Panc1 (cell line): ENCODE measurements around the gene ZNF324. TPM values are rescaled to one million over a fixed set of nuclear protein-coding genes. Genes with fewer than 3 reads are reported as not detected.

Experiments
- ATAC-seq: fragments of 200-7000 bp; cut with Tn5 transposase; 2 replicates; pipeline ENCODE4 v1.9.1; 2020; ENCODE audit warnings: mild to moderate bottlenecking, moderate library complexity
- BruUV-seq: library from RNA; stranded (reverse); fragments of 400-500 nt; replicated peaks from 2 replicates; lab custom pipeline; 2021; lab: Mats Ljungman, UMichigan
- CTCF ChIA-PET: fragments of 300-600 bp; sonication (Branson Sonifier 250); formaldehyde crosslinking; loops from one replicate; lab custom pipeline; 2022; ENCODE audit warnings: antibody characterized with exemption; lab: Charles Lee
- POLR2A ChIA-PET: fragments of 300-600 bp; sonication (Branson Sonifier 250); formaldehyde crosslinking; loops from one replicate; lab custom pipeline; 2022; ENCODE audit warnings: antibody characterized with exemption; lab: Charles Lee
- DNase-seq: peaks from one replicate; pipeline ENCODE4 v3.0.0-alpha.2; 2010; ENCODE audit warnings: low read depth, low spot score
- H3K27ac ChIP-seq: 2 replicates; pipeline ENCODE4 v1.5.1; 2011; ENCODE audit warnings: mild to moderate bottlenecking, low read length, inconsistent platforms
- H3K27me3 ChIP-seq: fragments of 200-500 bp; sonication (Bioruptor generic); 2 replicates; pipeline ENCODE4 v1.6.0; 2014; ENCODE audit warnings: low read length, inconsistent platforms; ENCODE audit not compliant: control insufficient read depth, insufficient read depth
- H3K36me3 ChIP-seq: fragments of 200-500 bp; sonication (Bioruptor generic); 2 replicates; pipeline ENCODE4 v1.5.1; 2014; ENCODE audit warnings: inconsistent platforms, mild to moderate bottlenecking, low read length, moderate library complexity; ENCODE audit not compliant: control insufficient read depth, insufficient read depth
- H3K4me1 ChIP-seq: 2 replicates; pipeline ENCODE4 v1.5.1; 2011; ENCODE audit warnings: inconsistent platforms, mild to moderate bottlenecking, low read length, moderate library complexity; ENCODE audit not compliant: control insufficient read depth, insufficient read depth
- H3K4me3 ChIP-seq, 2 experiments: 2 replicates each; pipeline ENCODE4 v1.5.1; 2011 to 2012; ENCODE audit warnings: low read depth in 2 of 2, low read length in 2 of 2, mild to moderate bottlenecking in 2 of 2, inconsistent platforms in 1 of 2, moderate library complexity in 1 of 2
- H3K9me3 ChIP-seq: fragments of 200-500 bp; sonication (Bioruptor generic); 2 replicates; pipeline ENCODE4 v1.5.1; 2014; ENCODE audit warnings: low read depth, mild to moderate bottlenecking, inconsistent platforms, low read length, moderate library complexity; ENCODE audit not compliant: control insufficient read depth, insufficient read depth
- POLR2AphosphoS5 ChIP-seq: IDR thresholded peaks from 2 replicates; pipeline ENCODE4 v1.6.1; 2012; ENCODE audit warnings: mild to moderate bottlenecking, low read depth, low read length, moderate library complexity
- SIN3A ChIP-seq: IDR thresholded peaks from 2 replicates; pipeline ENCODE4 v1.6.1; 2012; ENCODE audit warnings: low read depth, mild to moderate bottlenecking, low read length, moderate library complexity, borderline replicate concordance; ENCODE audit not compliant: insufficient read depth
- TCF7L2 ChIP-seq: IDR thresholded peaks from 2 replicates; pipeline ENCODE4 v1.6.1; 2011; ENCODE audit warnings: mild to moderate bottlenecking, low read depth, low read length, inconsistent platforms
- in situ Hi-C: cut with HindIII; loops from 2 replicates; pipeline ENCODE4 v1.10.0; 2016; ENCODE audit warnings: low sequenced_read_pairs, low pct_unique_long_range_greater_than_20kb
- intact Hi-C: fragments of 100-400 bp; cut with micrococcal nuclease; formaldehyde crosslinking; loops from one replicate; pipeline ENCODE4 v1.10.0; 2022; ENCODE audit not compliant: unreplicated experiment
- total RNA-seq: library from RNA; stranded (reverse); gene quantifications from one replicate; pipeline ENCODE4 v1.2.1, GENCODE V29; 2021; ENCODE audit not compliant: unreplicated experiment
- TF ChIP-seq, protein P1 (sequence below), 2 experiments: IDR thresholded peaks; 2 replicates each; pipeline ENCODE4 v1.6.1; 2011 to 2012; ENCODE audit warnings: low read depth in 2 of 2, control low read depth in 1 of 2, low read length in 1 of 2, mild to moderate bottlenecking in 1 of 2, moderate library complexity in 1 of 2; ENCODE audit not compliant: insufficient read depth in 1 of 2
- TF ChIP-seq, protein P2 (sequence below): fragments of 450-650 bp; IDR thresholded peaks from 2 replicates; pipeline ENCODE4 v1.5.1; 2017; ENCODE audit warnings: mild to moderate bottlenecking

The ZNF324 gene
- total RNA-seq, 1 experiment from 2014 or later: 12.8 TPM

DNA sequence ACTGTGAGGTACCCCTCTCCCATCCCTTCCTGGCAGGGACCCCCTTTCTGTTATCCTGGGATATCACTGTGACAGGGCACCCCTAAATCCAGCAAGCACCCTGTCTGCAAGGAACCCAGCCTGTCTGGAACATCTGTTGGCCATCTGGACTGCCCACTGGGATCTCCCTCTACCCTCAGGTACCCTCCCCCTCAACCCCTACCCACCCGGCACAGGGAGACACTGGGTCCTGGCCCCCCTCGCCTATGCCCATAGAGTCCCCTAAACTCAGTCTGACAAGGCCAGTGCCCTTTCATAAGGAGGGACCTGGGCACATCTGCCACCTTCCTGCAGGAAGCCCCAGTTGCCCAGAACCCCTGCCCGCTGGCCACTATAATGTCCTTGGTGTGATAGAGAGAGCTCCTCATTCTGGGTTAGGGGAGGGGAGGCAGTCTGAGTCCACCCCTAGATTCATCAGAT lies 47.7 kb downstream of the ZNF324 start:
- POLR2A ChIA-PET: interaction anchor here (1.0 kb wide), 1 partner anchor 29 kb away, joined by 4 read pairs; the partner anchor contains the start of gene TRIM28
- CTCF ChIA-PET: interaction anchor here (0.6 to 0.7 kb wide), 2 partner anchors 10 to 39 kb away, joined by 5 to 7 read pairs; no protein-coding TSS in a partner anchor
- ATAC-seq: no peak
- DNase-seq: no peak
- H3K9me3 ChIP-seq: no peaks in the 10 kb centered on the region
- H3K36me3 ChIP-seq: peaks cover 3% of the 10 kb centered on the region; the same call in 1 of the 2 replicates
- peaks cover 26% of the 10 kb centered on the region for H3K4me1 ChIP-seq
- intact Hi-C loops (no loop called here), in situ Hi-C loops (no loop called here)
- H3K27me3 ChIP-seq: no peaks in the 10 kb centered on the region
- peak overlapping the region; percentile 93 for H3K27ac ChIP-seq
- peak overlapping the region; percentile 38 to 70 for H3K4me3 ChIP-seq
- no peak for TF ChIP-seq POLR2AphosphoS5
- TF ChIP-seq, protein P1, sequence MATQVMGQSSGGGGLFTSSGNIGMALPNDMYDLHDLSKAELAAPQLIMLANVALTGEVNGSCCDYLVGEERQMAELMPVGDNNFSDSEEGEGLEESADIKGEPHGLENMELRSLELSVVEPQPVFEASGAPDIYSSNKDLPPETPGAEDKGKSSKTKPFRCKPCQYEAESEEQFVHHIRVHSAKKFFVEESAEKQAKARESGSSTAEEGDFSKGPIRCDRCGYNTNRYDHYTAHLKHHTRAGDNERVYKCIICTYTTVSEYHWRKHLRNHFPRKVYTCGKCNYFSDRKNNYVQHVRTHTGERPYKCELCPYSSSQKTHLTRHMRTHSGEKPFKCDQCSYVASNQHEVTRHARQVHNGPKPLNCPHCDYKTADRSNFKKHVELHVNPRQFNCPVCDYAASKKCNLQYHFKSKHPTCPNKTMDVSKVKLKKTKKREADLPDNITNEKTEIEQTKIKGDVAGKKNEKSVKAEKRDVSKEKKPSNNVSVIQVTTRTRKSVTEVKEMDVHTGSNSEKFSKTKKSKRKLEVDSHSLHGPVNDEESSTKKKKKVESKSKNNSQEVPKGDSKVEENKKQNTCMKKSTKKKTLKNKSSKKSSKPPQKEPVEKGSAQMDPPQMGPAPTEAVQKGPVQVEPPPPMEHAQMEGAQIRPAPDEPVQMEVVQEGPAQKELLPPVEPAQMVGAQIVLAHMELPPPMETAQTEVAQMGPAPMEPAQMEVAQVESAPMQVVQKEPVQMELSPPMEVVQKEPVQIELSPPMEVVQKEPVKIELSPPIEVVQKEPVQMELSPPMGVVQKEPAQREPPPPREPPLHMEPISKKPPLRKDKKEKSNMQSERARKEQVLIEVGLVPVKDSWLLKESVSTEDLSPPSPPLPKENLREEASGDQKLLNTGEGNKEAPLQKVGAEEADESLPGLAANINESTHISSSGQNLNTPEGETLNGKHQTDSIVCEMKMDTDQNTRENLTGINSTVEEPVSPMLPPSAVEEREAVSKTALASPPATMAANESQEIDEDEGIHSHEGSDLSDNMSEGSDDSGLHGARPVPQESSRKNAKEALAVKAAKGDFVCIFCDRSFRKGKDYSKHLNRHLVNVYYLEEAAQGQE (IDR thresholded peaks at IDR 0.05; ENCODE audit: insufficient read depth in 1 of 2, low read depth in 2 of 2, low read length in 1 of 2): no peak
- TF ChIP-seq TCF7L2: no peak
- no peak for TF ChIP-seq SIN3A
- TF ChIP-seq, protein P2, sequence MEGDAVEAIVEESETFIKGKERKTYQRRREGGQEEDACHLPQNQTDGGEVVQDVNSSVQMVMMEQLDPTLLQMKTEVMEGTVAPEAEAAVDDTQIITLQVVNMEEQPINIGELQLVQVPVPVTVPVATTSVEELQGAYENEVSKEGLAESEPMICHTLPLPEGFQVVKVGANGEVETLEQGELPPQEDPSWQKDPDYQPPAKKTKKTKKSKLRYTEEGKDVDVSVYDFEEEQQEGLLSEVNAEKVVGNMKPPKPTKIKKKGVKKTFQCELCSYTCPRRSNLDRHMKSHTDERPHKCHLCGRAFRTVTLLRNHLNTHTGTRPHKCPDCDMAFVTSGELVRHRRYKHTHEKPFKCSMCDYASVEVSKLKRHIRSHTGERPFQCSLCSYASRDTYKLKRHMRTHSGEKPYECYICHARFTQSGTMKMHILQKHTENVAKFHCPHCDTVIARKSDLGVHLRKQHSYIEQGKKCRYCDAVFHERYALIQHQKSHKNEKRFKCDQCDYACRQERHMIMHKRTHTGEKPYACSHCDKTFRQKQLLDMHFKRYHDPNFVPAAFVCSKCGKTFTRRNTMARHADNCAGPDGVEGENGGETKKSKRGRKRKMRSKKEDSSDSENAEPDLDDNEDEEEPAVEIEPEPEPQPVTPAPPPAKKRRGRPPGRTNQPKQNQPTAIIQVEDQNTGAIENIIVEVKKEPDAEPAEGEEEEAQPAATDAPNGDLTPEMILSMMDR: no peak
- BruUV-seq: no TSS peak

DNA sequence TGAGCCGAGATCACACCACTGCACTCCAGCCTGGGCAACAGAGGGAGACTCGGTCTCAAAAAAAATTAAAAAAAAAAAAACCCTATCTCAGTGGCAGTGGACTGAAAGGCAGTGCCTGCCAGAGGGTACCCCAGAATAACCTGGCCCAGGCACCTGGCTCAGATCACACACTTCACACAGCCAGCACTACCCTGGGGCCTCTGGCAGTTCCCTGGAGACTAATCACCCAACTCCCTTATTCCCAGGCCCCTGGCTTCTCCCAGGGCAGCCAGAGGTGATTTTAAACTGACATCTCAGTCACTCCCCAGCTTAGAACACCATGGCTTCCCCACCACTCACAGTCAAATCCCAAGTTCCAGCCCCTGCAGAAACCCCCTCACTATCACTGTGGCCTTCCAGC lies 48.4 kb downstream of the ZNF324 start:
- Histone ChIP-seq H3K4me3 (no peak overlapping the region), H3K36me3 (peaks cover 3% of the 10 kb centered on the region; the same call in 1 of the 2 replicates)
- CTCF ChIA-PET: no interaction called here

More for the DNA sequence above, 48.4 kb downstream of the ZNF324 start:
- intact Hi-C loops: no loop called here
- Histone ChIP-seq H3K27me3 (no peaks in the 10 kb centered on the region), H3K4me1 (peaks cover 27% of the 10 kb centered on the region), H3K27ac (no peak overlapping the region), H3K9me3 (no peaks in the 10 kb centered on the region)
- TF ChIP-seq POLR2AphosphoS5 (no peak), TCF7L2 (no peak), SIN3A (no peak)
- TF ChIP-seq, protein P1 (IDR thresholded peaks at IDR 0.05; ENCODE audit: insufficient read depth in 1 of 2, low read depth in 2 of 2, low read length in 1 of 2): no peak
- TF ChIP-seq, protein P2: no peak
- DNase-seq (no peak), ATAC-seq (no peak)
- in situ Hi-C loops: no loop called here
- POLR2A ChIA-PET: no interaction called here
- BruUV-seq: TSS peak; percentile 67
